Upper lobe of right lung (tissue), 1 donor: Measurements from ENCODE around the gene HS3ST5. TPM values are rescaled to one million over a fixed set of nuclear protein-coding genes. Genes with fewer than 3 reads are reported as not detected.
"Not testable (repeated sequence)": the region's sequence is repeated elsewhere in the genome, so short reads cannot be mapped to it uniquely, and the experiment has no call there.

Source experiments
- ATAC-seq: fragments of 200-7000 bp; cut with Tn5 transposase; one replicate; pipeline ENCODE4 v1.9.1; 2020; ENCODE audit warnings: mild to moderate bottlenecking, moderate library complexity
- DNase-seq: peaks from one replicate; pipeline ENCODE4 v3.0.0-alpha.2; 2020
- H3K27ac ChIP-seq: fragments of 200-600 bp; one replicate; pipeline ENCODE4 v1.8.0; 2022
- H3K27me3 ChIP-seq: fragments of 200-600 bp; one replicate; pipeline ENCODE4 v1.8.0; 2022; ENCODE audit warnings: mild to moderate bottlenecking
- H3K36me3 ChIP-seq: fragments of 200-600 bp; one replicate; pipeline ENCODE4 v1.8.0; 2022
- H3K4me1 ChIP-seq: fragments of 200-600 bp; one replicate; pipeline ENCODE4 v1.8.0; 2022
- H3K4me3 ChIP-seq: fragments of 200-600 bp; one replicate; pipeline ENCODE4 v1.8.0; 2022; ENCODE audit warnings: mild to moderate bottlenecking
- H3K9me3 ChIP-seq: fragments of 200-600 bp; one replicate; pipeline ENCODE4 v1.8.0; 2022
- CTCF ChIP-seq: fragments of 200-600 bp; IDR thresholded peaks from one replicate; pipeline ENCODE4 v1.8.0; 2022; ENCODE audit warnings: antibody characterized with exemption
- intact Hi-C: fragments of 100-400 bp; cut with DNase I; formaldehyde crosslinking; loops from one replicate; pipeline ENCODE4 v1.11.0; 2022
- total RNA-seq: library from RNA; stranded (reverse); fragmentation: NEBNext Ultra II Directional; extraction: Animal tissue kit (Norgen Biotek cat#: 25700); gene quantifications from one replicate; pipeline ENCODE4 v1.2.1, GENCODE V29; 2021
- donor health status: DM: no; HTN: yes; CAD: no; lungs with severe emphysema.

The HS3ST5 gene
- total RNA-seq, 1 donor from 2014 or later, result not detected

- intact Hi-C loops, result no loop called here
- no peaks in the 10 kb centered on the region for H3K4me1 ChIP-seq
- ATAC-seq, result no peak
- H3K36me3 ChIP-seq, result no peaks in the 10 kb centered on the region
- H3K9me3 ChIP-seq, result no peaks in the 10 kb centered on the region
- TF ChIP-seq CTCF, result no peak
- no peak overlapping the region for H3K27ac ChIP-seq
- DNase-seq, result no peak
- H3K27me3 ChIP-seq, result no peaks in the 10 kb centered on the region
- no peak overlapping the region for H3K4me3 ChIP-seq
These were observed 287.1 kb downstream of the HS3ST5 start for GRCh38 chr6:114055763-114056162.

- TF ChIP-seq CTCF, result no peak
- H3K36me3 ChIP-seq, result no peaks in the 10 kb centered on the region
- intact Hi-C loops, result no loop called here
- H3K4me1 ChIP-seq, result no peaks in the 10 kb centered on the region
- H3K4me3 ChIP-seq, result no peak overlapping the region
- H3K27me3 ChIP-seq, result no peaks in the 10 kb centered on the region
- H3K9me3 ChIP-seq, result no peaks in the 10 kb centered on the region
- DNase-seq, result no peak
- H3K27ac ChIP-seq, result no peak overlapping the region
- ATAC-seq, result no peak
These were observed 287.5 kb downstream of the HS3ST5 start for GRCh38 chr6:114055349-114055748.

- Histone ChIP-seq H3K4me1 (no peaks in the 10 kb centered on the region), H3K27ac (no peak overlapping the region), H3K27me3 (no peaks in the 10 kb centered on the region), H3K9me3 (no peaks in the 10 kb centered on the region), H3K4me3 (no peak overlapping the region), H3K36me3 (no peaks in the 10 kb centered on the region)
- no peak for TF ChIP-seq CTCF
- no peak for DNase-seq
- intact Hi-C loops, result no loop called here
- ATAC-seq, result no peak
These were observed 289.0 kb downstream of the HS3ST5 start for GRCh38 chr6:114053791-114054190.

GRCh38 chr6:114052141-114052540 is 290.7 kb downstream of the HS3ST5 start:
- Histone ChIP-seq H3K9me3 (no peaks in the 10 kb centered on the region), H3K4me1 (no peaks in the 10 kb centered on the region), H3K27ac (no peak overlapping the region), H3K4me3 (no peak overlapping the region), H3K36me3 (no peaks in the 10 kb centered on the region), H3K27me3 (no peaks in the 10 kb centered on the region)
- DNase-seq (no peak), ATAC-seq (no peak)
- no peak for TF ChIP-seq CTCF
- intact Hi-C loops, result no loop called here

- Histone ChIP-seq H3K27me3 (no peaks in the 10 kb centered on the region), H3K36me3 (no peaks in the 10 kb centered on the region), H3K4me1 (no peaks in the 10 kb centered on the region), H3K27ac (no peak overlapping the region), H3K4me3 (no peak overlapping the region), H3K9me3 (no peaks in the 10 kb centered on the region)
- TF ChIP-seq CTCF, result no peak
- intact Hi-C loops, result no loop called here
- no peak for ATAC-seq
- DNase-seq, result no peak
These were observed 291.8 kb downstream of the HS3ST5 start for GRCh38 chr6:114051031-114051430.

- no peak for DNase-seq
- no peaks in the 10 kb centered on the region for H3K9me3 ChIP-seq
- H3K27me3 ChIP-seq, result no peaks in the 10 kb centered on the region
- ATAC-seq, result no peak
- H3K4me3 ChIP-seq, result no peak overlapping the region
- H3K27ac ChIP-seq, result no peak overlapping the region
- intact Hi-C loops, result no loop called here
- no peak for TF ChIP-seq CTCF
- no peaks in the 10 kb centered on the region for H3K36me3 ChIP-seq
- no peaks in the 10 kb centered on the region for H3K4me1 ChIP-seq
These were observed 293.4 kb downstream of the HS3ST5 start for GRCh38 chr6:114049367-114049966.

- ATAC-seq, H3K4me3 ChIP-seq, H3K36me3 ChIP-seq, H3K27ac ChIP-seq, H3K9me3 ChIP-seq, DNase-seq, intact Hi-C loops, H3K4me1 ChIP-seq, H3K27me3 ChIP-seq: not testable (repeated sequence)
These were observed 298.3 kb downstream of the HS3ST5 start for GRCh38 chr6:114044566-114044965.
